Activated T-cell treated with anti-CD3 and anti-CD28 coated beads, Interleukin-2, amount 50 U/mL, for 4 hours (primary cell): ENCODE measurements around the gene CDCA5. TPM values are rescaled to one million over a fixed set of nuclear protein-coding genes. Genes with fewer than 3 reads are reported as not detected.
A peak's percentile ranks its signal among the peaks of the same experiment; 100 is the strongest.
"Not testable (repeated sequence)": the region's sequence is repeated elsewhere in the genome, so short reads cannot be mapped to it uniquely, and the experiment has no call there.

ENCODE experiments used
- ATAC-seq, 2 donors: fragments of 200-7000 bp; cut with Tn5 transposase; one replicate each; pipeline ENCODE4 v1.10.0; 2021
- DNase-seq: peaks from one replicate; pipeline ENCODE4 v3.0.0-alpha.2; 2020
- H3K27me3 Mint-ChIP-seq: one replicate; pipeline ENCODE4 v1.8.0; 2021; ENCODE audit warnings: low read depth, mixed read lengths
- H3K36me3 Mint-ChIP-seq: one replicate; pipeline ENCODE4 v1.8.0; 2022; ENCODE audit warnings: mixed read lengths; ENCODE audit not compliant: insufficient read depth
- H3K4me1 Mint-ChIP-seq: one replicate; pipeline ENCODE4 v1.8.0; 2021; ENCODE audit warnings: low read depth, mixed read lengths
- H3K4me3 Mint-ChIP-seq: one replicate; pipeline ENCODE4 v1.8.0; 2021; ENCODE audit warnings: mild to moderate bottlenecking, moderate library complexity, mixed read lengths
- H3K9me3 Mint-ChIP-seq: one replicate; pipeline ENCODE4 v1.8.0; 2021; ENCODE audit warnings: mixed read lengths
- total RNA-seq, 3 donors: library from RNA; stranded (reverse); gene quantifications; one replicate each; pipeline ENCODE4 v1.2.1, GENCODE V29; 2021

The CDCA5 gene
- total RNA-seq, 3 donors from 2014 or later = 26.4 to 37.1 (median 35.1) TPM

GRCh38 chr11:65124480-65125196 lies 40.8 kb upstream of the CDCA5 start:
- H3K36me3 Mint-ChIP-seq = peaks cover 31% of the 10 kb centered on the region
- DNase-seq = no peak
- H3K9me3 Mint-ChIP-seq = no peaks in the 10 kb centered on the region
- ATAC-seq = no peak
- H3K4me3 Mint-ChIP-seq = peak overlapping the region; percentile 67
- H3K4me1 Mint-ChIP-seq = peaks cover 35% of the 10 kb centered on the region
- no peaks in the 10 kb centered on the region for H3K27me3 Mint-ChIP-seq

- ATAC-seq (peak; percentile 86 to 87), DNase-seq (peak; percentile 98)
- Mint-ChIP-seq H3K27me3 (no peaks in the 10 kb centered on the region), H3K4me3 (peak within 1 kb of the TSS; percentile 100), H3K36me3 (peaks cover 40% of the 10 kb centered on the region), H3K4me1 (peaks cover 46% of the 10 kb centered on the region), H3K9me3 (no peaks in the 10 kb centered on the region)
Measured at GRCh38 chr11:65121865-65122696, 38.2 kb upstream of the CDCA5 start, which contains the start of the genes FAU and MRPL49. Gene FAU (minus strand): TSS chr11:65122134. CDS start chr11:65121813, 321 bp downstream. Gene MRPL49 (plus strand): TSS chr11:65122321. CDS start chr11:65122347, 26 bp downstream.

GRCh38 chr11:65121447-65121864 lies 37.6 kb upstream of the CDCA5 start:
- no peaks in the 10 kb centered on the region for H3K27me3 Mint-ChIP-seq
- H3K36me3 Mint-ChIP-seq = peaks cover 37% of the 10 kb centered on the region
- DNase-seq = no peak
- peaks cover 49% of the 10 kb centered on the region for H3K4me1 Mint-ChIP-seq
- no peak for ATAC-seq
- H3K4me3 Mint-ChIP-seq = peak overlapping the region; percentile 100
- H3K9me3 Mint-ChIP-seq = no peaks in the 10 kb centered on the region

GRCh38 chr11:65120831-65121230 lies 37.0 kb upstream of the CDCA5 start:
- no peak for ATAC-seq

GRCh38 chr11:65119670-65119995 lies 35.8 kb upstream of the CDCA5 start:
- Mint-ChIP-seq H3K4me1 (peaks cover 56% of the 10 kb centered on the region), H3K9me3 (no peaks in the 10 kb centered on the region), H3K4me3 (peak overlapping the region; percentile 100), H3K27me3 (no peaks in the 10 kb centered on the region), H3K36me3 (peaks cover 34% of the 10 kb centered on the region)
- no peak for DNase-seq
- ATAC-seq = no peak

More at GRCh38 chr11:65120831-65121230, 37.0 kb upstream of the CDCA5 start:
- Mint-ChIP-seq H3K27me3 (no peaks in the 10 kb centered on the region), H3K4me3 (peak overlapping the region; percentile 100), H3K4me1 (peaks cover 55% of the 10 kb centered on the region), H3K36me3 (peaks cover 37% of the 10 kb centered on the region), H3K9me3 (no peaks in the 10 kb centered on the region)
- DNase-seq = no peak

- H3K4me3 Mint-ChIP-seq = peak overlapping the region; percentile 100
- not testable (repeated sequence) for DNase-seq
Measured at GRCh38 chr11:65118891-65119669, 35.2 kb upstream of the CDCA5 start.

GRCh38 chr11:65118097-65118837 lies 34.4 kb upstream of the CDCA5 start:
- Mint-ChIP-seq H3K27me3 (no peaks in the 10 kb centered on the region), H3K36me3 (peaks cover 32% of the 10 kb centered on the region), H3K4me1 (peaks cover 58% of the 10 kb centered on the region), H3K4me3 (peak overlapping the region; percentile 88), H3K9me3 (no peaks in the 10 kb centered on the region)
- ATAC-seq (no peak), DNase-seq (no peak)

More at GRCh38 chr11:65118891-65119669, 35.2 kb upstream of the CDCA5 start:
- H3K36me3 Mint-ChIP-seq = peaks cover 32% of the 10 kb centered on the region
- peaks cover 53% of the 10 kb centered on the region for H3K4me1 Mint-ChIP-seq
- not testable (repeated sequence) for H3K9me3 Mint-ChIP-seq, ATAC-seq, H3K27me3 Mint-ChIP-seq

- ATAC-seq = peak; percentile 62 to 67
- H3K36me3 Mint-ChIP-seq = peaks cover 31% of the 10 kb centered on the region
- H3K4me1 Mint-ChIP-seq = peaks cover 57% of the 10 kb centered on the region
- DNase-seq = peak; percentile 100
- H3K4me3 Mint-ChIP-seq = peak within 1 kb of the TSS; percentile 88
- no peaks in the 10 kb centered on the region for H3K27me3 Mint-ChIP-seq
- no peaks in the 10 kb centered on the region for H3K9me3 Mint-ChIP-seq
Measured at GRCh38 chr11:65117206-65118096, 33.6 kb upstream of the CDCA5 start, which contains the start of gene ZNHIT2. Gene ZNHIT2 (minus strand): TSS chr11:65117701. CDS start chr11:65117653, 48 bp downstream.

- Mint-ChIP-seq H3K36me3 (peaks cover 25% of the 10 kb centered on the region), H3K4me3 (peak overlapping the region; percentile 88), H3K4me1 (peaks cover 60% of the 10 kb centered on the region), H3K27me3 (no peaks in the 10 kb centered on the region), H3K9me3 (no peaks in the 10 kb centered on the region)
- ATAC-seq (peak; percentile 26 to 31), DNase-seq (peak; percentile 61)
Measured at GRCh38 chr11:65116370-65117205, 32.7 kb upstream of the CDCA5 start.

- peak overlapping the region; percentile 88 for H3K4me3 Mint-ChIP-seq
- peaks cover 16% of the 10 kb centered on the region for H3K36me3 Mint-ChIP-seq
- peaks cover 62% of the 10 kb centered on the region for H3K4me1 Mint-ChIP-seq
- no peaks in the 10 kb centered on the region for H3K9me3 Mint-ChIP-seq
- no peak for DNase-seq
- no peak for ATAC-seq
- H3K27me3 Mint-ChIP-seq = no peaks in the 10 kb centered on the region
Measured at GRCh38 chr11:65115361-65116082, 31.7 kb upstream of the CDCA5 start.

GRCh38 chr11:65114538-65115171 lies 30.8 kb upstream of the CDCA5 start:
- Mint-ChIP-seq H3K4me1 (peaks cover 60% of the 10 kb centered on the region), H3K4me3 (no peak overlapping the region), H3K9me3 (no peaks in the 10 kb centered on the region), H3K36me3 (peaks cover 14% of the 10 kb centered on the region), H3K27me3 (no peaks in the 10 kb centered on the region)
- no peak for DNase-seq
- no peak for ATAC-seq
